Measurements from ENCODE around the gene PITPNC1.

DNA sequence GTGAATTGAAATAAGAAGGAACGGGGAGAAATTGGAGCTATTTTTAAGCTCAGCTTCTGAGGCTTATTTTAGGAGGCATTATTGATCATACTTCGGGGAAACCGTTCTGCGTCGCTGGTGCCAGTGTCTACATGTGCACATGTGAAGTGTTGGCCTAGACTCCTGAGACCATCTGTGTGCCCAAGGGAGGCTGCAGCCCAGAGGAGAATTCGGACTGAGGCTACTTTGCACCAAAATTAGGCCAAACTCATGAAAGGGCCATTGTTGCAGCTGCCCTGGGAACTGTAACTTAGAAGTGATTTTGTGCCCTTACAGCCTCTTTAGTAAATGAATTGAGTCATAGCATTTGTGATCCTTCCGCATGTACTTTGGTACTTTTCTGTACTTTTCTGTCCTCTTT lies 238.7 kb downstream of the PITPNC1 start:
- TF ChIP-seq, protein P1, sequence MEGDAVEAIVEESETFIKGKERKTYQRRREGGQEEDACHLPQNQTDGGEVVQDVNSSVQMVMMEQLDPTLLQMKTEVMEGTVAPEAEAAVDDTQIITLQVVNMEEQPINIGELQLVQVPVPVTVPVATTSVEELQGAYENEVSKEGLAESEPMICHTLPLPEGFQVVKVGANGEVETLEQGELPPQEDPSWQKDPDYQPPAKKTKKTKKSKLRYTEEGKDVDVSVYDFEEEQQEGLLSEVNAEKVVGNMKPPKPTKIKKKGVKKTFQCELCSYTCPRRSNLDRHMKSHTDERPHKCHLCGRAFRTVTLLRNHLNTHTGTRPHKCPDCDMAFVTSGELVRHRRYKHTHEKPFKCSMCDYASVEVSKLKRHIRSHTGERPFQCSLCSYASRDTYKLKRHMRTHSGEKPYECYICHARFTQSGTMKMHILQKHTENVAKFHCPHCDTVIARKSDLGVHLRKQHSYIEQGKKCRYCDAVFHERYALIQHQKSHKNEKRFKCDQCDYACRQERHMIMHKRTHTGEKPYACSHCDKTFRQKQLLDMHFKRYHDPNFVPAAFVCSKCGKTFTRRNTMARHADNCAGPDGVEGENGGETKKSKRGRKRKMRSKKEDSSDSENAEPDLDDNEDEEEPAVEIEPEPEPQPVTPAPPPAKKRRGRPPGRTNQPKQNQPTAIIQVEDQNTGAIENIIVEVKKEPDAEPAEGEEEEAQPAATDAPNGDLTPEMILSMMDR (IDR thresholded peaks at IDR 0.05): no peak
- no peak for TF ChIP-seq POLR2A (IDR thresholded peaks at IDR 0.05)
